GM18517 (cell line): Measurements from ENCODE around the gene KCNMA1.
"Not testable (repeated sequence)": the region's sequence is repeated elsewhere in the genome, so short reads cannot be mapped to it uniquely, and the experiment has no call there.

Experiments used
- ATAC-seq: cut with Tn5 transposase; IDR thresholded peaks from one replicate; pipeline ENCODE4 v1.9.1; 2021; ENCODE audit warnings: mild to moderate bottlenecking, moderate library complexity; ENCODE audit not compliant: unreplicated experiment

KCNMA1 gene

GRCh38 chr10:77355844-77356243, 281.8 kb downstream of the KCNMA1 start:
- no peak for ATAC-seq

GRCh38 chr10:77351386-77351785, 286.2 kb downstream of the KCNMA1 start:
- ATAC-seq = no peak

GRCh38 chr10:77350711-77351119, 286.9 kb downstream of the KCNMA1 start:
- no peak for ATAC-seq

- ATAC-seq = no peak
Observed at GRCh38 chr10:77350134-77350533, 287.5 kb downstream of the KCNMA1 start.

- ATAC-seq = no peak
Observed at GRCh38 chr10:77349226-77349625, 288.4 kb downstream of the KCNMA1 start.

GRCh38 chr10:77348751-77349150, 288.9 kb downstream of the KCNMA1 start:
- no peak for ATAC-seq

GRCh38 chr10:77348082-77348481, 289.5 kb downstream of the KCNMA1 start:
- no peak for ATAC-seq

- no peak for ATAC-seq
Observed at GRCh38 chr10:77347052-77347451, 290.6 kb downstream of the KCNMA1 start.

- no peak for ATAC-seq
Observed at GRCh38 chr10:77341055-77341454, 296.6 kb downstream of the KCNMA1 start.

- ATAC-seq = not testable (repeated sequence)
Observed at GRCh38 chr10:77339872-77340271, 297.7 kb downstream of the KCNMA1 start.

- ATAC-seq = no peak
Observed at GRCh38 chr10:77339166-77339565, 298.4 kb downstream of the KCNMA1 start.

- ATAC-seq = no peak
Observed at GRCh38 chr10:77338143-77338542, 299.5 kb downstream of the KCNMA1 start.

- no peak for ATAC-seq
Observed at GRCh38 chr10:77334501-77334900, 303.1 kb downstream of the KCNMA1 start.

GRCh38 chr10:77333610-77334340, 303.8 kb downstream of the KCNMA1 start:
- ATAC-seq = no peak

- no peak for ATAC-seq
Observed at GRCh38 chr10:77332256-77332655, 305.4 kb downstream of the KCNMA1 start.

- no peak for ATAC-seq
Observed at GRCh38 chr10:77328272-77328816, 309.3 kb downstream of the KCNMA1 start.

GRCh38 chr10:77325233-77325537, 312.4 kb downstream of the KCNMA1 start:
- ATAC-seq = no peak

- ATAC-seq = no peak
Observed at GRCh38 chr10:77321838-77322237, 315.8 kb downstream of the KCNMA1 start.

GRCh38 chr10:77320971-77321471, 316.6 kb downstream of the KCNMA1 start:
- no peak for ATAC-seq

- no peak for ATAC-seq
Observed at GRCh38 chr10:77319557-77319956, 318.1 kb downstream of the KCNMA1 start.

GRCh38 chr10:77318739-77319138, 318.9 kb downstream of the KCNMA1 start:
- no peak for ATAC-seq

- no peak for ATAC-seq
Observed at GRCh38 chr10:77317221-77317620, 320.4 kb downstream of the KCNMA1 start.
